Left ventricle myocardium inferior (tissue), 1 donor: ENCODE results near the gene CDH4. TPM values are rescaled to one million over a fixed set of nuclear protein-coding genes. Genes with fewer than 3 reads are reported as not detected.

Experiments
- DNase-seq: peaks from one replicate; pipeline ENCODE4 v3.0.0-alpha.2; 2020
- H3K27ac ChIP-seq: fragments of 200-600 bp; replicated peaks from 2 replicates; pipeline ENCODE4 v1.8.0; 2021
- H3K27me3 ChIP-seq: fragments of 200-600 bp; 2 replicates; pipeline ENCODE4 v1.8.0; 2021; ENCODE audit warnings: low read depth
- H3K36me3 ChIP-seq: fragments of 200-600 bp; 2 replicates; pipeline ENCODE4 v1.8.0; 2021
- H3K4me1 ChIP-seq: fragments of 200-600 bp; 2 replicates; pipeline ENCODE4 v1.8.0; 2021
- H3K4me3 ChIP-seq: fragments of 200-600 bp; 2 replicates; pipeline ENCODE4 v1.8.0; 2021; ENCODE audit warnings: mild to moderate bottlenecking, moderate library complexity
- H3K9me3 ChIP-seq: fragments of 200-600 bp; replicated peaks from 2 replicates; pipeline ENCODE4 v1.8.0; 2021
- intact Hi-C: fragments of 100-400 bp; cut with micrococcal nuclease; formaldehyde crosslinking; loops from one replicate; pipeline ENCODE4 v1.11.0; 2022
- total RNA-seq: library from RNA; stranded (reverse); fragmentation: NEBNext Ultra II Directional; extraction: Animal tissue kit (Norgen Biotek cat#: 25700); gene quantifications from one replicate; pipeline ENCODE4 v1.2.1, GENCODE V29; 2021
- TF ChIP-seq, protein P1 (sequence below): fragments of 200-600 bp; IDR thresholded peaks from 2 replicates; pipeline ENCODE4 v1.8.0; 2021; ENCODE audit warnings: antibody characterized with exemption, mild to moderate bottlenecking, borderline replicate concordance
- donor health status: DM: no; HTN: yes; CAD: no; lungs with severe emphysema.

CDH4 gene
- total RNA-seq, 1 donor from 2014 or later: 0.05 TPM

DNA sequence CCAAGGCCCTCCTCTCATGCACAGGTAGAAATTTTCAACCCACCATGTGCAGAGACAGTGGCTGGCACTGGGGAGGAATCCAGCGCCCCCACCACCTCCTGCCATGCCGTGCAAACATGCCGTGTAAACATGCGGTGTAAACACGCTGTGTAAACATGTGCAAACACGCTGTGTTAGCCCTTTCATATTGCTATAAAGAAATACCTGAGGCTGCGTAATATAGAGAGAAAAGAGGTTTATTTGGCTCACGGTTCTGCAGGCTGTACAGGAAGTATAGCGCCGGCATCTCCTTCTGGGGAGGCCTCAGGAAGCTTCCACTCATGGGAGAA lies 595.3 kb downstream of the CDH4 start:
- no peak for DNase-seq
- H3K4me3 ChIP-seq: no peak overlapping the region
- H3K27ac ChIP-seq: no peak overlapping the region
- peaks cover 90% of the 10 kb centered on the region for H3K27me3 ChIP-seq
- H3K36me3 ChIP-seq: no peaks in the 10 kb centered on the region
- no peaks in the 10 kb centered on the region for H3K4me1 ChIP-seq
- TF ChIP-seq, protein P1, sequence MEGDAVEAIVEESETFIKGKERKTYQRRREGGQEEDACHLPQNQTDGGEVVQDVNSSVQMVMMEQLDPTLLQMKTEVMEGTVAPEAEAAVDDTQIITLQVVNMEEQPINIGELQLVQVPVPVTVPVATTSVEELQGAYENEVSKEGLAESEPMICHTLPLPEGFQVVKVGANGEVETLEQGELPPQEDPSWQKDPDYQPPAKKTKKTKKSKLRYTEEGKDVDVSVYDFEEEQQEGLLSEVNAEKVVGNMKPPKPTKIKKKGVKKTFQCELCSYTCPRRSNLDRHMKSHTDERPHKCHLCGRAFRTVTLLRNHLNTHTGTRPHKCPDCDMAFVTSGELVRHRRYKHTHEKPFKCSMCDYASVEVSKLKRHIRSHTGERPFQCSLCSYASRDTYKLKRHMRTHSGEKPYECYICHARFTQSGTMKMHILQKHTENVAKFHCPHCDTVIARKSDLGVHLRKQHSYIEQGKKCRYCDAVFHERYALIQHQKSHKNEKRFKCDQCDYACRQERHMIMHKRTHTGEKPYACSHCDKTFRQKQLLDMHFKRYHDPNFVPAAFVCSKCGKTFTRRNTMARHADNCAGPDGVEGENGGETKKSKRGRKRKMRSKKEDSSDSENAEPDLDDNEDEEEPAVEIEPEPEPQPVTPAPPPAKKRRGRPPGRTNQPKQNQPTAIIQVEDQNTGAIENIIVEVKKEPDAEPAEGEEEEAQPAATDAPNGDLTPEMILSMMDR: no peak
- peaks cover 5% of the 10 kb centered on the region for H3K9me3 ChIP-seq
- intact Hi-C loops: no loop called here

DNA sequence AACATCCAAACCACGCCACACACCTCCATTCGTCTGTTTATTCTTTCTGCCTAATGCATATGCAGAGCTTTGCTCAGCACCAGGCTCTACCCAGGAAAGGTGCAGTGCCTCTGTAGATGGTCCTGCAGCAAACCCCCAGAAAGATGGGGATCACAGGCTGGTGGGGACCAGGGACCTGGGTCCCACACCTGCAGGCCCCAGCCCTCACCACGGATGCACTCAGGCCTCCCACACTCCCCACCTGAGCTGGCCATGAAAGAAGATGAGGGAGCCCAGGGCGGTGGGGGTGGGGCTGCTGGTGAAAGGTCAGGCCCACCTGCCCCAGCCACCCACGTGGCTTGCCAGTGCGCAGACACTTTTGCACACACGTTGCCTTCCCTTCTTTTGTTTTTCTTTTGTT lies 595.9 kb downstream of the CDH4 start:
- no peak overlapping the region for H3K27ac ChIP-seq
- intact Hi-C loops: no loop called here
- TF ChIP-seq, protein P1: no peak
- peaks cover 95% of the 10 kb centered on the region for H3K27me3 ChIP-seq
- no peaks in the 10 kb centered on the region for H3K4me1 ChIP-seq
- H3K9me3 ChIP-seq: peaks cover 5% of the 10 kb centered on the region
- no peak for DNase-seq
- H3K36me3 ChIP-seq: no peaks in the 10 kb centered on the region
- H3K4me3 ChIP-seq: no peak overlapping the region

DNA sequence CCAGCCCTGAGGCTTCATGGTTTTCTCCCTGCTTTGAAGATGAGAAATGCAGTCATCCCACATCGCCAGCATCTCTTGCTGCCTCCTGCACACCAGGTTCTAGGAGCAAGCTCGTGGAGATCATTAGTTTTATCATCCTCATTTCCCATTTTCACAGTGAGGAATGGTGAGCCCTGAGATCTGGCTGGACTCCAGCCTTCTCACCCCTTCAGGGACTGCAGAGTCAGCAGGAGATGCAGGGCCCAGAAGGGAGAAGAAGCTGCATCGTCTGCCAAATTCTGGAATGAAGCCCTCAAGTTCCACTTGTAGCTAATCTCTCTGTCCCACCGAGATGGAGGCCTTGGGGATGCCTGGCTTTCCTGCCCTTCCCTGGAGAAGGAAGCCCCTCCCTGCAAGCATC lies 596.8 kb downstream of the CDH4 start:
- H3K4me1 ChIP-seq: no peaks in the 10 kb centered on the region
- intact Hi-C loops: no loop called here
- no peak overlapping the region for H3K27ac ChIP-seq
- peaks cover 5% of the 10 kb centered on the region for H3K9me3 ChIP-seq
- DNase-seq: no peak
- H3K36me3 ChIP-seq: no peaks in the 10 kb centered on the region
- H3K4me3 ChIP-seq: no peak overlapping the region
- TF ChIP-seq, protein P1: no peak
- peaks cover 96% of the 10 kb centered on the region for H3K27me3 ChIP-seq

DNA sequence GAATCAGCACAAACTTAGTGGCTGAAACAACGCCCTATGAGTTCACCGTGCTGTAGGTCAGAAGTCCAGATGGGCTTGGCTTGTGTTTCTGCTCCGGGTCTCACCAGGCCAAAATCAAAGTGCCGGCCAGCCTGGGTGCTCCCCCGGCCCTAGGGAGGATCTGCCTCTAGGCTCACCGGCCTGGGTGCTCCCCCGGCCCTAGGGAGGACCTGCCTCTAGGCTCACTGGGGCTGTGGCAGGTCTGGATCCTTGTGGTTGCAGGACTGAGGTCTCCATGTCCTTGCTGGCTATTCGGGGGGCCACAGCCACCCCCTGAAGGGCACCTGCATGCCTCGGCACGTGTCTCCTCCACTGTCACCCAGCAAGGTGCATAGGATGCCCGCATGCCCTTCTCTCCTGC lies 597.3 kb downstream of the CDH4 start:
- no peak for DNase-seq
- intact Hi-C loops: no loop called here
- peaks cover 5% of the 10 kb centered on the region for H3K9me3 ChIP-seq
- no peak overlapping the region for H3K4me3 ChIP-seq
- no peak overlapping the region for H3K27ac ChIP-seq
- TF ChIP-seq, protein P1: no peak
- no peaks in the 10 kb centered on the region for H3K4me1 ChIP-seq
- H3K36me3 ChIP-seq: no peaks in the 10 kb centered on the region
- H3K27me3 ChIP-seq: peaks cover 91% of the 10 kb centered on the region

DNA sequence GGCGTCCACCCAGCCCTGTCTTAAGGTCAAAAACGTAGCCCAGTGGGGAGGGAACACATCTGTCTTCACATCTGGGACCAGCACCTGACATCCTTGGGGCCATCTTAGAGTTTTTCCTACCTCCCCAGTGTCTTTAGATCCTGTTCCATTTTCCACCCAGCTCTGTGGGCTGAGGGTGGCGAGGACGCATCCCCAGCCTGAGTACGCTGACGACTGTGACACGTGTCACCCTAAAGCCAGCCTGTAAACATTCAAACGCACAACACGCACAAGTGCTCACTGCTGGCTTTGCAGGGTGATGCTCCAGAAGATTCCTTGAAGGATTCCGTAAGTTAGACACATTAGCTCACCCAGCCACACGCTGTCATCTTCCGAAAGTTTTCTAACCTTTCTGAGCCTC lies 597.8 kb downstream of the CDH4 start:
- Histone ChIP-seq H3K27ac (no peak overlapping the region), H3K27me3 (peaks cover 87% of the 10 kb centered on the region), H3K4me1 (no peaks in the 10 kb centered on the region), H3K9me3 (peaks cover 5% of the 10 kb centered on the region), H3K4me3 (no peak overlapping the region), H3K36me3 (no peaks in the 10 kb centered on the region)
- intact Hi-C loops: no loop called here
- TF ChIP-seq, protein P1: no peak
- DNase-seq: no peak

DNA sequence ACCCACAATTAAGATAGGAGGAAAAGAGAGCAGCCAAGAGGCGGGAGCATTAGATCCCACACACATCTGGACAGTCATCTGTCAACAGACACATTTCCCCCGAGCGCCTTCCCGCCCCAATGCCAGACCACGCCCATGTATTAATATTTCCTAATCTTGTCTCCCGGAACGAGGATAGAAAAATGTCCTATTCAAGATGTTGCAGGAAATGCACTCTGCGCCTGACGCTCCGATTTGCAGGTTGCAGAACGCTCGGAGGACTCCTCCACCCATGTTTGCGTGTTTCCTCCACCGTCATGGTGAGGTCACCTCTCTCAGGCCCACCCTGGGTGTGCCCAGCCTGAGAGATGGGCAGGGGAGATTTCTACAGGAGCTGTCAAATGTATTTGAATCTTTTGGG lies 598.4 kb downstream of the CDH4 start:
- H3K4me3 ChIP-seq: no peak overlapping the region
- TF ChIP-seq, protein P1: no peak
- H3K27me3 ChIP-seq: peaks cover 80% of the 10 kb centered on the region
- H3K4me1 ChIP-seq: no peaks in the 10 kb centered on the region
- peaks cover 5% of the 10 kb centered on the region for H3K9me3 ChIP-seq
- DNase-seq: no peak
- intact Hi-C loops: no loop called here
- no peaks in the 10 kb centered on the region for H3K36me3 ChIP-seq
- H3K27ac ChIP-seq: no peak overlapping the region
